IPS-NIHi11 (cell line): ENCODE results near the gene SUCLG2.
"Not testable (repeated sequence)": the region's sequence is repeated elsewhere in the genome, so short reads cannot be mapped to it uniquely, and the experiment has no call there.

Experiments used
- DNase-seq: peaks from one replicate; pipeline ENCODE4 v3.0.0; 2012; ENCODE audit warnings: mixed read lengths, low spot score

SUCLG2 gene

GRCh38 chr3:67559029-67559605 is 95.3 kb downstream of the SUCLG2 start:
- DNase-seq = no peak

GRCh38 chr3:67558426-67558825 is 96.0 kb downstream of the SUCLG2 start:
- DNase-seq = no peak

GRCh38 chr3:67557848-67558355 is 96.5 kb downstream of the SUCLG2 start:
- DNase-seq = no peak

GRCh38 chr3:67551361-67552016 is 102.9 kb downstream of the SUCLG2 start:
- no peak for DNase-seq

GRCh38 chr3:67550541-67550940 is 103.9 kb downstream of the SUCLG2 start:
- no peak for DNase-seq

GRCh38 chr3:67542502-67543250 is 111.7 kb downstream of the SUCLG2 start:
- DNase-seq = not testable (repeated sequence)

GRCh38 chr3:67540198-67540894 is 114.1 kb downstream of the SUCLG2 start:
- DNase-seq = no peak

GRCh38 chr3:67537203-67537602 is 117.2 kb downstream of the SUCLG2 start:
- not testable (repeated sequence) for DNase-seq

GRCh38 chr3:67535006-67535405 is 119.4 kb downstream of the SUCLG2 start:
- DNase-seq = no peak

- DNase-seq = no peak
Measured at GRCh38 chr3:67534594-67534993, 119.8 kb downstream of the SUCLG2 start.

GRCh38 chr3:67531181-67532101 is 123.0 kb downstream of the SUCLG2 start:
- no peak for DNase-seq

GRCh38 chr3:67529915-67530314 is 124.5 kb downstream of the SUCLG2 start:
- no peak for DNase-seq

GRCh38 chr3:67529337-67529736 is 125.1 kb downstream of the SUCLG2 start:
- DNase-seq = no peak

- no peak for DNase-seq
Measured at GRCh38 chr3:67526246-67526645, 128.2 kb downstream of the SUCLG2 start.

- DNase-seq = no peak
Measured at GRCh38 chr3:67524046-67524445, 130.4 kb downstream of the SUCLG2 start.

- no peak for DNase-seq
Measured at GRCh38 chr3:67522081-67522480, 132.3 kb downstream of the SUCLG2 start.

- no peak for DNase-seq
Measured at GRCh38 chr3:67521053-67521646, 133.3 kb downstream of the SUCLG2 start.

- no peak for DNase-seq
Measured at GRCh38 chr3:67518236-67518635, 136.2 kb downstream of the SUCLG2 start.

- DNase-seq = no peak
Measured at GRCh38 chr3:67517781-67518180, 136.6 kb downstream of the SUCLG2 start.

GRCh38 chr3:67516496-67516895 is 137.9 kb downstream of the SUCLG2 start:
- no peak for DNase-seq

- peak; percentile 55 for DNase-seq
Measured at GRCh38 chr3:67515778-67516177, 138.6 kb downstream of the SUCLG2 start.
